Head of caudate nucleus (tissue), 42 donors: ENCODE measurements around the gene KBTBD3.
"Not testable (repeated sequence)": the region's sequence is repeated elsewhere in the genome, so short reads cannot be mapped to it uniquely, and the experiment has no call there.

Source experiments
- DNase-seq, 42 donors: peaks; one replicate each; pipeline versions ENCODE4 v3.0.0 to v3.0.0-alpha.2; 2020 to 2021; ENCODE audit warnings: mixed read lengths in 7 of 42
- intact Hi-C: fragments of 100-400 bp; cut with DNase I; formaldehyde crosslinking; loops from one replicate; pipeline ENCODE4 v1.15.0; 2022

Gene KBTBD3

DNA sequence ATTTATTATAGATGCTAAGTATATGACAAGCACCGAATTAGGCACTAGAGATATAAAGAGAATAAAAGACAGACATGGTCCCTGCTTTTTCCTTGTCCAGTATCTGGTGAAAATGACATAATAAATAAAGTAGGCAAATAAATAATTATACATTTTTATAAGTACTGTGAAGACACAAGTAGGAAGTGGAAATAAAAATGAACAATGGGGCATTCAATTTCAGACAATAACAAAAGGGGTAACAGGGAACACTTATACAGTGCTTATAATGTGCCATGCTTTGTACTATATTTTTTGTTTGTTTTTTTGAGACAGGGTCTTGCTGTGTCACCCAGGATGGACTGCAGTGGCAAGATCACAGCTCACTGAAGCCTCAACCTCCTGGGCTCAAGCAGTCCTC, 4.3 kb downstream of the KBTBD3 start:
- intact Hi-C loops = no loop called here
- no peak for DNase-seq

- intact Hi-C loops = no loop called here
- no peak for DNase-seq
These were observed 6.5 kb downstream of the KBTBD3 start for GRCh38 chr11:106070606-106071005.

DNA sequence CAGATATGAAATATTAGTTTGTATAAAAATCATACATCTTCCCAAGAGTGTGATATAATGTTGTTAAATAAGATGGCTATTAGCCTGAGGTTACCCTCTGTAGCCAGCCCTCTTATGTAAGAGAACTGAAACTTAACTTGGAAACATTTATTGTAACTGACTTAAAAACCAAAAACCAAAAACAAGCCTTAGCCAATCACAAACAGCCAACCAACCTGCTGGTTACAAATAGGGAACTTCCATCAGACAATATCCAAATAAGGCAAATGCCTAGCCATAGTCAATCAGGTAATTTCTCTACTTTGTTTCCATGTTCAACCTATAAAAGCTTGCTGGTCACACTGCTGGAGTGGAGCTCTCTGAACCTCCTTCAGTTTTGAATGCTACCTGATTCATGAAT, 14.1 kb downstream of the KBTBD3 start:
- intact Hi-C loops = no loop called here

DNA sequence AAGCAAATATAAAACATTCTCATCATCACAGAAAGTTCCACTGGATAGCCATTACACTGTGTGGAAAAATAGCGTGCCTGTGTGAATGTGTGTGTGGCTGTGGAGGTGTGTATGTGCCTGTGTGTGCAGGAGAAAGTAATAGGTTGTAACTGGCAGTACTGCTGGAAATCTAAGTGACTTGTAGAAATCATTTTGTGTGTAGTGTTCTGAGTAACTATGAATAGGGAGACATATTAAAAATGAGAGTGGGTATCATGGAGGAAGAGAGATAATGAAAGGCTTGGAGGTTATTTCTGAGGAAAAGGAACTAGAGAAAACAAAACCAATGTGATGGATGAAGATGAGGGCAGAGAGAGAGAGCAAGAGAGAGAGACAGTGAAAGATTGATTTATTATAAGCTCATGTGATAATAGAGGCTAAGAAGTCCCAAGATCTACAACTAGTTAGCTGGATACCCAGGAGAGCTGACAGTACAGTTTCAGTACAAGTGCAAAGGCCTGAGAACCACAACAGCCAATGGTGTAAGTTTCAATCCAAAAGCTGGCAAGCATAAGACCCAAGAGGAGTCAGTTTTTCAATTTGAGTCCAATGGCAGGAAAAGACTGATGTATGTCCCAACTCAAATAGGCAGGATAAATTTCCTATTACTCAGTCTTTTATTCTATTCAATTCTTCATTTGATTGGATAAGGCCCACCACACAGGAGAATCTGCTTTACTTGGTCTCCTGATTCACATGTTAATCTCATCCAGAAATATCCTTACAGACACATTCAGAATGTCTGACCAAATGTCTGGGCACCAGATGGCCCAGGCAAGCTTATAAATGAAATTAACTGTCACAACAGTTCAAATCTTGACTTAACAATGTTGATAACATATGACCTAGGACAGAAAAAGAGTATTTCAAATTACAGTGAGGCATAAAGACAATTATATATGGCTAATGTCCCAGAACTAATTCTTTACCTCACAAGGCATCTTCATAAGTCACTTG, 14.9 kb downstream of the KBTBD3 start:
- intact Hi-C loops = no loop called here
- DNase-seq = no peak

More for the DNA sequence above, 14.1 kb downstream of the KBTBD3 start:
- DNase-seq = no peak

- DNase-seq = no peak
- intact Hi-C loops = no loop called here
These were observed 15.8 kb downstream of the KBTBD3 start for GRCh38 chr11:106061249-106061784.

DNA sequence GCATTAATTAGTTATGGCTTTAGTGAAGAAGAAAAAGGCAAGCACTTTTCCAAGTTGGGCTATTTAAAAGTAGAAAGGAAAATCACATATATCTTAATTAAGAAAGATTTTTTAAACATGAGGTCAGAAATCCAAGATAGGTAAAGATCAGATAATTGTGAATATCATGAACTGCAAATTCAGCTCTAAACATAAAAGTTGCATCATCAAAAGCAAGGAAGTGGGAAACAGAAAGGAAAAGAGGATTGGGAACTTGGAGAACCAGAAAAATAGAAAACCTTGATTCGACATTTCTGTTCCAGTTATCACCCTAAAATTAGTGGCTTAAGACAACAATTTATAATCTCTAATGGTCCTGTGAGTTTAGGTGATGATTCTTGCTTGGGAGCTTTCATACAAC, 17.5 kb downstream of the KBTBD3 start:
- no peak for DNase-seq
- intact Hi-C loops = no loop called here

GRCh38 chr11:106058377-106058776, 18.8 kb downstream of the KBTBD3 start:
- intact Hi-C loops, DNase-seq: not testable (repeated sequence)

- DNase-seq = no peak
- intact Hi-C loops = no loop called here
These were observed 26.0 kb downstream of the KBTBD3 start for GRCh38 chr11:106051103-106051502.

GRCh38 chr11:106049727-106050476, 27.2 kb downstream of the KBTBD3 start:
- intact Hi-C loops = no loop called here
- DNase-seq = no peak

GRCh38 chr11:106047631-106048030, 29.5 kb downstream of the KBTBD3 start:
- DNase-seq = no peak
- intact Hi-C loops = no loop called here

GRCh38 chr11:106043540-106043939, 33.6 kb downstream of the KBTBD3 start:
- intact Hi-C loops = no loop called here
- no peak for DNase-seq

DNA sequence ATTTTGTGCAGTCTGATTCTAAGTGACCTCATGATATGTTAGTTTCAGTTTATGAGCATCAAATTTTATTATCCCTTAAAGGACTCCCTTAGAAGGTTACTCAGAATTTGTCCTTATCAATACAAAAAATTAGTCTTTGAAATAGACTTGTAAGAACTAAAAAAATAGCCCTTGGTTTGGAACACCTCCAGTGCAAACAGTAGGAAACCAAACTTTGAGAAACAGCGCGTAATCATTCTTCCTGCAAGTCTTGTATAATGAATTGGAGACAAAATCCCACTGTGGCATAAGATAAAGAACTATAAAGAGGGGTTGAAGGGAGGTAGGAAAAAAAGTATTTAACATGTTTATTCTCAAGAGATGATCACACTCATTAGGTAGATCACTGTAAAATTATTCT, 44.3 kb downstream of the KBTBD3 start:
- no peak for DNase-seq
- intact Hi-C loops = no loop called here

- intact Hi-C loops = no loop called here
These were observed 45.2 kb downstream of the KBTBD3 start for GRCh38 chr11:106031936-106032335.

DNA sequence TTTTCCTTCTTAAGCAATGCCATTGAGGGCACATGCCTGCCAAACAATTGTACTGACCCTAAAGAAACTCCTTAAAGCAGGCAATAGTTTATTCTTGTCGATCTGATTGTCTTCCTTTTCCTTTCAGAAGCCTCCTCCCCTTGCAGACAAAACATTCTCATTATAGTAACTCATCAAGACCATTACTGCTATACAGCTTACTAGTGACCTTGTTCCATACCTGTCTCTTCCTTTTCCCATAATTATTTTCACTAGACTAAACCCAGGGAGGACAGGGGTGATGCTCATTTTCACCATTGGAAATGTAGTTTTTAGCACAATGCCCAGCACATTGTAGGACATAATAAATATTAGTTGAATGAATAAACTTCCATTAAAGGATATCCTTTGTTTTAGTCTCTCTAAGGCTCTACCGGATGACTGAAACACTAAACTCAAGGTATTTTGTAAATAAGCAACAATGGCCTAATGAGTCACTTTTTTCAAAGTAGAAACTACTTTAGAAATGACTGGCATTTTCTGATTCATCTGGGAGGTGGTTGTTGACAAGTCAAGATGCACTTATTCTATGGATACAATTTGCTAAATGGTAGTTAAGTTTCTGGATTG, 45.8 kb downstream of the KBTBD3 start:
- no peak for DNase-seq
- intact Hi-C loops = no loop called here

More at GRCh38 chr11:106031936-106032335, 45.2 kb downstream of the KBTBD3 start:
- DNase-seq = no peak

- no peak for DNase-seq
- intact Hi-C loops = no loop called here
These were observed 46.5 kb downstream of the KBTBD3 start for GRCh38 chr11:106030609-106031008.

DNA sequence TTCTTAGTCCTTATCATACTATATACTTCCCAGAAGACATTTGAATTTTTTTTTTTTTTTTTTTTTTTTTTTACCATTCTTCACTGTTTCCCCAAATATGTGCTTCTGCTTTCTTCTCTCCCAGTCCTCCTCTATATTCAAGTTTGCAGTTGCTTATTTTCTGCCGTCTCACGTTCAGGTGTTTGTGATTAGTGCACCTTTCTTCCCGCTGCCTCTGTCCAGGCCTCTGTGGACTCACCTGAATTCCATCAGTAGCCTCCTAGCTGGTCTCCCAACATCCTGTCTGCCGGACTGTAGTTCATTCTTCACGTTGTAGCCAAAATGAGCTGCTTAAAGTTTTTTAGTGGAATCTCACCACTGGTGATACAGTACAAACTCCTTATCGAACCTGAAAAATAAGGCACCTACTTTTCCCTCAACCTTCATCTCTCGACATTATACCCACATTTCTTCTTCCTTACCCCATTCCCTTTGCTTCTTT, 54.3 kb downstream of the KBTBD3 start:
- peak in 2 of 42 donors; percentile 3 to 31 for DNase-seq
- intact Hi-C loops = loop anchor here (2.0 kb wide), 1 partner anchor 54 kb away; the partner anchor contains the start of genes AASDHPPT and KBTBD3

- intact Hi-C loops = loop anchor here (2.0 kb wide), 1 partner anchor 55 kb away; the partner anchor contains the start of genes AASDHPPT and KBTBD3
- peak; percentile 98 to 100 (median 100) for DNase-seq
These were observed 55.0 kb downstream of the KBTBD3 start, which contains the start of gene MSANTD4 for GRCh38 chr11:106021967-106022794. Gene MSANTD4, minus strand, starts transcription at chr11:106022240. Its CDS starts 11,323 bp downstream, at chr11:106010917.
